Activated T-cell treated with anti-CD3 and anti-CD28 coated beads, Interleukin-2, amount 50 U/mL, for 24 hours (primary cell): ENCODE data around the gene EMD.

ENCODE experiments used
- DNase-seq: peaks from one replicate; pipeline ENCODE4 v3.0.0-alpha.2; 2020
- H3K27ac Mint-ChIP-seq: 2 replicates; pipeline ENCODE4 v1.8.0; 2020; ENCODE audit warnings: mild to moderate bottlenecking, mixed read lengths
- H3K27me3 Mint-ChIP-seq: 2 replicates; pipeline ENCODE4 v1.8.0; 2020; ENCODE audit warnings: mixed read lengths
- H3K36me3 Mint-ChIP-seq: 2 replicates; pipeline ENCODE4 v1.8.0; 2020; ENCODE audit warnings: low read depth, mixed read lengths
- H3K4me1 Mint-ChIP-seq: 2 replicates; pipeline ENCODE4 v1.8.0; 2020; ENCODE audit warnings: low read depth, mixed read lengths
- H3K4me3 Mint-ChIP-seq: 2 replicates; pipeline ENCODE4 v1.8.0; 2020; ENCODE audit warnings: mild to moderate bottlenecking, moderate library complexity, mixed read lengths
- H3K9me3 Mint-ChIP-seq: 2 replicates; pipeline ENCODE4 v1.8.0; 2020; ENCODE audit warnings: mixed read lengths

Gene EMD

GRCh38 chrX:154362085-154362742 is 16.9 kb upstream of the EMD start:
- Mint-ChIP-seq H3K4me1 (peaks cover 39% of the 10 kb centered on the region), H3K36me3 (peaks cover 86% of the 10 kb centered on the region), H3K4me3 (no peak overlapping the region), H3K9me3 (no peaks in the 10 kb centered on the region), H3K27me3 (no peaks in the 10 kb centered on the region), H3K27ac (no peak overlapping the region)
- no peak for DNase-seq

- H3K4me3 Mint-ChIP-seq = no peak overlapping the region
- no peak overlapping the region for H3K27ac Mint-ChIP-seq
- DNase-seq = no peak
- H3K27me3 Mint-ChIP-seq = no peaks in the 10 kb centered on the region
- peaks cover 37% of the 10 kb centered on the region for H3K4me1 Mint-ChIP-seq
- peaks cover 82% of the 10 kb centered on the region for H3K36me3 Mint-ChIP-seq
- H3K9me3 Mint-ChIP-seq = no peaks in the 10 kb centered on the region
Observed at GRCh38 chrX:154363706-154364439, 15.2 kb upstream of the EMD start.

GRCh38 chrX:154365052-154365600 is 14.0 kb upstream of the EMD start:
- DNase-seq = no peak
- Mint-ChIP-seq H3K4me1 (peaks cover 39% of the 10 kb centered on the region), H3K27me3 (no peaks in the 10 kb centered on the region), H3K27ac (peak overlapping the region; percentile 74), H3K9me3 (no peaks in the 10 kb centered on the region), H3K4me3 (no peak overlapping the region), H3K36me3 (peaks cover 79% of the 10 kb centered on the region)

GRCh38 chrX:154365997-154366665 is 13.0 kb upstream of the EMD start:
- Mint-ChIP-seq H3K27me3 (no peaks in the 10 kb centered on the region), H3K4me3 (no peak overlapping the region), H3K4me1 (peaks cover 36% of the 10 kb centered on the region), H3K36me3 (peaks cover 76% of the 10 kb centered on the region), H3K27ac (peak overlapping the region; percentile 37), H3K9me3 (no peaks in the 10 kb centered on the region)
- DNase-seq = no peak

- Mint-ChIP-seq H3K4me1 (peaks cover 33% of the 10 kb centered on the region), H3K9me3 (no peaks in the 10 kb centered on the region), H3K36me3 (peaks cover 71% of the 10 kb centered on the region), H3K27ac (peak overlapping the region; percentile 37), H3K4me3 (no peak overlapping the region), H3K27me3 (no peaks in the 10 kb centered on the region)
- DNase-seq = no peak
Observed at GRCh38 chrX:154366666-154367055, 12.4 kb upstream of the EMD start.

- Mint-ChIP-seq H3K36me3 (peaks cover 62% of the 10 kb centered on the region), H3K27me3 (no peaks in the 10 kb centered on the region), H3K4me1 (peaks cover 37% of the 10 kb centered on the region), H3K4me3 (peak overlapping the region; percentile 91), H3K27ac (peak overlapping the region; percentile 88), H3K9me3 (no peaks in the 10 kb centered on the region)
- no peak for DNase-seq
Observed at GRCh38 chrX:154367474-154368308, 11.4 kb upstream of the EMD start.

- H3K36me3 Mint-ChIP-seq = peaks cover 53% of the 10 kb centered on the region
- peak; percentile 91 for DNase-seq
- H3K4me1 Mint-ChIP-seq = peaks cover 41% of the 10 kb centered on the region
- no peaks in the 10 kb centered on the region for H3K27me3 Mint-ChIP-seq
- no peaks in the 10 kb centered on the region for H3K9me3 Mint-ChIP-seq
- peak overlapping the region; percentile 91 for H3K4me3 Mint-ChIP-seq
- H3K27ac Mint-ChIP-seq = peak overlapping the region; percentile 88
Observed at GRCh38 chrX:154368630-154369448, 10.3 kb upstream of the EMD start.

GRCh38 chrX:154369449-154370299 is 9.4 kb upstream of the EMD start:
- peaks cover 41% of the 10 kb centered on the region for H3K4me1 Mint-ChIP-seq
- peak; percentile 80 for DNase-seq
- peak overlapping the region; percentile 91 for H3K4me3 Mint-ChIP-seq

GRCh38 chrX:154370300-154371016 is 8.6 kb upstream of the EMD start:
- Mint-ChIP-seq H3K27ac (peak overlapping the region; percentile 94), H3K9me3 (no peaks in the 10 kb centered on the region), H3K4me1 (peaks cover 42% of the 10 kb centered on the region), H3K4me3 (peak overlapping the region; percentile 91), H3K27me3 (no peaks in the 10 kb centered on the region), H3K36me3 (peaks cover 39% of the 10 kb centered on the region)
- no peak for DNase-seq

More at GRCh38 chrX:154369449-154370299, 9.4 kb upstream of the EMD start:
- Mint-ChIP-seq H3K36me3 (peaks cover 46% of the 10 kb centered on the region), H3K9me3 (no peaks in the 10 kb centered on the region), H3K27me3 (no peaks in the 10 kb centered on the region), H3K27ac (peak overlapping the region; percentile 94)

- Mint-ChIP-seq H3K27ac (peak overlapping the region; percentile 89), H3K36me3 (peaks cover 33% of the 10 kb centered on the region), H3K9me3 (no peaks in the 10 kb centered on the region), H3K4me3 (peak overlapping the region; percentile 91), H3K27me3 (no peaks in the 10 kb centered on the region), H3K4me1 (peaks cover 40% of the 10 kb centered on the region)
- peak; percentile 91 for DNase-seq
Observed at GRCh38 chrX:154371017-154371788, 7.9 kb upstream of the EMD start.

- Mint-ChIP-seq H3K9me3 (no peaks in the 10 kb centered on the region), H3K27ac (peak overlapping the region; percentile 82), H3K27me3 (no peaks in the 10 kb centered on the region), H3K4me3 (peak overlapping the region; percentile 75), H3K4me1 (peaks cover 37% of the 10 kb centered on the region), H3K36me3 (peaks cover 27% of the 10 kb centered on the region)
- no peak for DNase-seq
Observed at GRCh38 chrX:154371789-154372300, 7.2 kb upstream of the EMD start.
